Central memory CD8-positive, alpha-beta T cell (primary cell): ENCODE results near the gene APCDD1L.

ENCODE experiments used
- ATAC-seq: fragments of 150-1000 bp; cut with Tn5 transposase; replicated peaks from 2 replicates; pipeline ENCODE4 v1.10.0; 2022; ENCODE audit warnings: mild to moderate bottlenecking, moderate FRiP score, moderate number of reproducible peaks; ENCODE audit not compliant: poor library complexity, severe bottlenecking; ENCODE audit errors: extremely low read depth
- DNase-seq, 2 donors: peaks; one replicate each; pipeline ENCODE4 v3.0.0; 2021; ENCODE audit warnings: low spot score in 2 of 2
- H3K27ac Mint-ChIP-seq: one replicate; pipeline ENCODE4 v1.8.0; 2022; ENCODE audit warnings: low read depth, mild to moderate bottlenecking, moderate library complexity, mixed read lengths
- H3K27me3 Mint-ChIP-seq: one replicate; pipeline ENCODE4 v1.8.0; 2022; ENCODE audit warnings: mixed read lengths
- H3K36me3 Mint-ChIP-seq: one replicate; pipeline ENCODE4 v1.8.0; 2022; ENCODE audit warnings: mild to moderate bottlenecking, moderate library complexity, mixed read lengths; ENCODE audit not compliant: insufficient read depth
- H3K4me1 Mint-ChIP-seq: one replicate; pipeline ENCODE4 v1.8.0; 2022; ENCODE audit warnings: mixed read lengths
- H3K4me3 Mint-ChIP-seq: one replicate; pipeline ENCODE4 v1.8.0; 2022; ENCODE audit warnings: mild to moderate bottlenecking, moderate library complexity, mixed read lengths
- H3K9me3 Mint-ChIP-seq: one replicate; pipeline ENCODE4 v1.8.0; 2022; ENCODE audit warnings: mixed read lengths

Gene APCDD1L

GRCh38 chr20:58483470-58483869 is 31.7 kb downstream of the APCDD1L start:
- peaks cover 13% of the 10 kb centered on the region for H3K9me3 Mint-ChIP-seq
- DNase-seq (no peak), ATAC-seq (no peak)
- H3K4me1 Mint-ChIP-seq: no peaks in the 10 kb centered on the region
- peaks cover 44% of the 10 kb centered on the region for H3K27me3 Mint-ChIP-seq
- H3K27ac Mint-ChIP-seq: no peak overlapping the region
- H3K36me3 Mint-ChIP-seq: peaks cover 3% of the 10 kb centered on the region
- H3K4me3 Mint-ChIP-seq: no peak overlapping the region

GRCh38 chr20:58483051-58483450 is 32.1 kb downstream of the APCDD1L start:
- H3K4me3 Mint-ChIP-seq: no peak overlapping the region
- no peak overlapping the region for H3K27ac Mint-ChIP-seq
- peaks cover 17% of the 10 kb centered on the region for H3K9me3 Mint-ChIP-seq
- DNase-seq (no peak), ATAC-seq (no peak)
- peaks cover 41% of the 10 kb centered on the region for H3K27me3 Mint-ChIP-seq
- H3K4me1 Mint-ChIP-seq: no peaks in the 10 kb centered on the region
- H3K36me3 Mint-ChIP-seq: peaks cover 3% of the 10 kb centered on the region

GRCh38 chr20:58482416-58482815 is 32.8 kb downstream of the APCDD1L start:
- H3K9me3 Mint-ChIP-seq: peaks cover 18% of the 10 kb centered on the region
- DNase-seq (no peak), ATAC-seq (no peak)
- H3K27me3 Mint-ChIP-seq: peaks cover 41% of the 10 kb centered on the region
- no peak overlapping the region for H3K4me3 Mint-ChIP-seq
- H3K4me1 Mint-ChIP-seq: no peaks in the 10 kb centered on the region
- H3K36me3 Mint-ChIP-seq: peaks cover 3% of the 10 kb centered on the region
- no peak overlapping the region for H3K27ac Mint-ChIP-seq

GRCh38 chr20:58481481-58482021 is 33.6 kb downstream of the APCDD1L start:
- ATAC-seq (no peak), DNase-seq (no peak)
- H3K27ac Mint-ChIP-seq: no peak overlapping the region
- H3K27me3 Mint-ChIP-seq: peaks cover 38% of the 10 kb centered on the region
- H3K36me3 Mint-ChIP-seq: peaks cover 3% of the 10 kb centered on the region
- no peak overlapping the region for H3K4me3 Mint-ChIP-seq
- H3K4me1 Mint-ChIP-seq: no peaks in the 10 kb centered on the region
- peaks cover 17% of the 10 kb centered on the region for H3K9me3 Mint-ChIP-seq

- Mint-ChIP-seq H3K4me1 (no peaks in the 10 kb centered on the region), H3K27me3 (peaks cover 30% of the 10 kb centered on the region), H3K36me3 (peaks cover 3% of the 10 kb centered on the region), H3K4me3 (no peak overlapping the region), H3K9me3 (peaks cover 9% of the 10 kb centered on the region), H3K27ac (no peak overlapping the region)
- ATAC-seq (no peak), DNase-seq (no peak)
Observed at GRCh38 chr20:58480551-58481336, 34.5 kb downstream of the APCDD1L start.

GRCh38 chr20:58479726-58480440 is 35.3 kb downstream of the APCDD1L start:
- H3K27me3 Mint-ChIP-seq: peaks cover 29% of the 10 kb centered on the region
- H3K9me3 Mint-ChIP-seq: peaks cover 6% of the 10 kb centered on the region
- H3K27ac Mint-ChIP-seq: no peak overlapping the region
- H3K4me1 Mint-ChIP-seq: no peaks in the 10 kb centered on the region
- ATAC-seq (no peak), DNase-seq (no peak)
- H3K4me3 Mint-ChIP-seq: no peak overlapping the region
- H3K36me3 Mint-ChIP-seq: peaks cover 3% of the 10 kb centered on the region

- peaks cover 23% of the 10 kb centered on the region for H3K27me3 Mint-ChIP-seq
- H3K9me3 Mint-ChIP-seq: peaks cover 6% of the 10 kb centered on the region
- H3K4me1 Mint-ChIP-seq: no peaks in the 10 kb centered on the region
- ATAC-seq (no peak), DNase-seq (no peak)
- peaks cover 3% of the 10 kb centered on the region for H3K36me3 Mint-ChIP-seq
- no peak overlapping the region for H3K27ac Mint-ChIP-seq
- no peak overlapping the region for H3K4me3 Mint-ChIP-seq
Observed at GRCh38 chr20:58478141-58478805, 36.9 kb downstream of the APCDD1L start.

- Mint-ChIP-seq H3K4me1 (no peaks in the 10 kb centered on the region), H3K36me3 (peaks cover 2% of the 10 kb centered on the region), H3K27me3 (no peaks in the 10 kb centered on the region), H3K27ac (no peak overlapping the region), H3K4me3 (no peak overlapping the region), H3K9me3 (peaks cover 6% of the 10 kb centered on the region)
- ATAC-seq (no peak), DNase-seq (no peak)
Observed at GRCh38 chr20:58475466-58475865, 39.7 kb downstream of the APCDD1L start.

- Mint-ChIP-seq H3K36me3 (no peaks in the 10 kb centered on the region), H3K4me3 (no peak overlapping the region), H3K4me1 (no peaks in the 10 kb centered on the region), H3K9me3 (peaks cover 6% of the 10 kb centered on the region), H3K27me3 (no peaks in the 10 kb centered on the region), H3K27ac (no peak overlapping the region)
- no peak for ATAC-seq
- no peak for DNase-seq
Observed at GRCh38 chr20:58473453-58474425, 41.5 kb downstream of the APCDD1L start.

GRCh38 chr20:58472273-58473018 is 42.8 kb downstream of the APCDD1L start:
- Mint-ChIP-seq H3K36me3 (no peaks in the 10 kb centered on the region), H3K27me3 (no peaks in the 10 kb centered on the region), H3K4me3 (no peak overlapping the region), H3K27ac (no peak overlapping the region), H3K4me1 (no peaks in the 10 kb centered on the region), H3K9me3 (no peaks in the 10 kb centered on the region)
- ATAC-seq: no peak
- no peak for DNase-seq
